ENCODE results near the gene VAV2. TPM values are rescaled to one million over a fixed set of nuclear protein-coding genes. Genes with fewer than 3 reads are reported as not detected.

VAV2 gene
- polyA plus RNA-seq, 1 donor, result 17.3 TPM

DNA sequence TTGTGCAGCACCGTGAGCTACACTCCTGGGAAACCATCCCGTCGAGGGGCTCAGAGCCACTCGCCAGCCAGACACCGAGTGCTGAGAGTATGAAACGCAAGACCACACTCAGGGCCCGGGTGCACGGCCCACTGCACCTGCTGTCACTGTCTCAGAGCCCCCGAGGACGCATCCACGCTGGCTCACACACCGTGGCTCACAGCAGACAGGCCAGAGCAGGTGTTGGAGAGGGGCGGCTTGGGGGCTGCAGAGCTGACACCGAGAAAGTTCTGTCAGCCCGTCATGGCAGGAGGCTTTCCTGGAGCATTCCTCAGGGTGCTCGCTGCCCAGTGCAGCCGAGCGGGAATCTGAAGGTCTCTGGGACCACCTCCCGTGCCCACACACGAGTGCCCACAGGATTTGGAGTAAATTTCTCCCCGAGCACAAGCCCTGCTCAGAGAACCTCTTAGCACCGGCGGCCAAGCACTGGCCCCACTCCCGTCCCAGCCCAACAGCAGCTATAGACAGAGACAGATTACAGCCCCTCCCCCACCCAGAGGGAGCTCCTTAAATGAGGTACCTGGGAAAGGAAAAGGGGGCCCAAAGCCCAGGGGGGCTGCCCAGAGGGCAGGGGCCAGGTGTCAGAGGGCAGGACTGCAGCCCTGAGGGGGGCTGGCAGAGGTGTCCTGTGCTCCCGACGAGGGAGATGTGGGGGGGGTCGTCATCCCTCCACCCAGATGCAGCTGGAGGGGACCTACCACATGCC lies 197.9 kb downstream of the VAV2 start:
- DNase-seq, result no peak

DNA sequence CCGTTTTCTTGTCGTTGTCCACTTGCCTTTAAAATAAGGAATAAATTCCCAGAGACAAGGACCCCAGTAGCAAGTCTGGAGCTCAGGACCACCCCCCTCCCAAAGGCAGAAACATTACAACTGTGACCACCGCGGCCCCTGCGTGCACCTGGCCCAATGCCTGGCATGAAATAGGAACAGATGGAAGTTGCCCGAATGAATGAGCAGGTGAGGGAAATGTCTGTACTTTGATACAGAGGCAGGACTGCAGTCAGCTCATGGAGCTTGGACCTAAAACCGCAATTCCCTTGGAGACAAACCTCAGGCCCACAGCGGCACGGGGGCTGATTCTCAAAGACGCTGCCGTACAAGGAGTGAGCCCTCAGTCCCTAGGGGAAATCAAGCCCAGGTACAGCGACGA lies 198.7 kb downstream of the VAV2 start:
- no peak for DNase-seq

- peak; percentile 76 for DNase-seq
Measured at GRCh38 chr9:133792721-133793470, 199.2 kb downstream of the VAV2 start.

DNA sequence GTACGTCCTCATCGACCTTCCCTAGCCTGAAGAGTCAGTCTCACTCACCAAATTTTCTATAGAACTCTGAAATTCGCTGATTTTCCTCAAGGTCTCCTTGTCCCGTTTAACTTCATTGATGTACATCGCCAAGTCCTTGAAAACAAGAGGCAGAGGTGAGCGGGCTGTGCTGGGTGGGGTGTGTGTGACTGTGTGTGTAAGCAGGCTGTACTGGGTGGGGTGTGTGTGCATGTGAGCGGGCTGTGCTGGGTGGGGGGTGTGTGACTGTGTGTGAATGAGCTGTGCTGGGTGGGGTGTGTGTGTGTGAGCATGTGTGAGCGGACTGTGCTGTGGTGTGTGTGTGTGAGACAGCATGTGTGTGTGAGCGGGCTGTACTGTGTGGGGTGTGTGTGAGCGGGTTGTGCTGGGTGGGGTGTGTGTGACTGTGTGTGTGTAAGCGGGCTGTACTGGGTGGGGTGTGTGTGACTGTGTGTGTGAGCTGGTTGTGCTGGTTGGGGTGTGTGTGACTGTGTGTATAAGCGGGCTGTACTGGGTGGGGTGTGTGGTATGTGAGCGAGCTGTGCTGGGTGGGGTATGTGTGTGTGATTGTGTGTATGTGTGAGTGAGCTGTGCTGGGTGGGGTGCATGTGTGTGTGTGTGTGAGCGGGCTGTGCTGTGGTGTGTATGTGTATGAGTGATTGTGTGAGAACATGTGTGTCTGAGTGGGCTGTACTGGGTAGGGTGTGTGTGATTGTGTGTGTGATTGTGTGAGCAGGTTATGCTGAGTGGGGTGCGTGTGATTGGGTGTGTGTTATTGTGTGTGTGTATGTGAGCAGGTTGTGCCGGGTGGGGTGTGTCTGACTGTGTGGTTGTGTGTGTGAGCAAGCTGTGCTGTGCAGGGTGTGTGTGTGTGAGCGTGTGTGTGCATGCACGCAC lies 200.1 kb downstream of the VAV2 start:
- DNase-seq, result no peak

DNA sequence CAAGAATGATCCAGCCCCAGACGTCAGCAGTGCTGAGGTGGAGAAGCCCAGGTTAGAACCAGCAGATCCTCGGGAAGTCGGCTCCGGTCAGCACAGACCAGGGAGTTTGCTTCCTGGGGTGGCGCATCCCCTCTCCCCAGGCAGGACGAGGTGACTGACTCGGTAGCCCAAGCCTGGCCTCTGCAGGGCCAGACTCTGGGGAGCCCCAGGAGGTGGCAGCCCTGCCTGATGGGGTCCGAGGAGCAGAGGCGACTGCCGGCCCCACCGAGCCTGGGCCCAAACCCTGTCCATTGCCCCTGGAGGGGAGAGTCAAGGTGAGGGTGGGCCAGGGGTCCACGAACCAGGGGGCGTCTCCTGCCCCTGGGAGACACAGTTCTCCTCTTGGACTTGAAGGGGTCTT lies 201.1 kb downstream of the VAV2 start:
- no peak for DNase-seq

DNA sequence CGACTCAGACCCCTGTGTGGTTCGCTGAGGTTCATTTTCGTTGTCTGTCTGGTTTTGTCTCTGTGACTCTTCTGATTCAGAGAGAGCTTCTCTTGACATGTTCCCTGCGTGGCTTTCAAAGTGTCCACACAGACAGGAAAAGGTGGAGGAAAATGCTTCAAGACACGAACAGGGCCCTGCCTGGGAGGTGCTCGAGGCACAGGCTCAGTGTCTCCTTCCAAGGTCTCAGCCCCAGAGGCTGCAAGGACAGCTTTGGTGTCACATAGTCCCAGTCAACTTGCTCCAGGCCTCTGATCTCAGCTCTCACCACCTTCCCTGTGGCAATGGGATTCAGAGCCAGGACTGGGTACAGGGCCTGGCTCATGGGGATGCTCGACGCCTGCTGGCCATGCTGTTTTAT lies 202.3 kb downstream of the VAV2 start:
- no peak for DNase-seq

DNA sequence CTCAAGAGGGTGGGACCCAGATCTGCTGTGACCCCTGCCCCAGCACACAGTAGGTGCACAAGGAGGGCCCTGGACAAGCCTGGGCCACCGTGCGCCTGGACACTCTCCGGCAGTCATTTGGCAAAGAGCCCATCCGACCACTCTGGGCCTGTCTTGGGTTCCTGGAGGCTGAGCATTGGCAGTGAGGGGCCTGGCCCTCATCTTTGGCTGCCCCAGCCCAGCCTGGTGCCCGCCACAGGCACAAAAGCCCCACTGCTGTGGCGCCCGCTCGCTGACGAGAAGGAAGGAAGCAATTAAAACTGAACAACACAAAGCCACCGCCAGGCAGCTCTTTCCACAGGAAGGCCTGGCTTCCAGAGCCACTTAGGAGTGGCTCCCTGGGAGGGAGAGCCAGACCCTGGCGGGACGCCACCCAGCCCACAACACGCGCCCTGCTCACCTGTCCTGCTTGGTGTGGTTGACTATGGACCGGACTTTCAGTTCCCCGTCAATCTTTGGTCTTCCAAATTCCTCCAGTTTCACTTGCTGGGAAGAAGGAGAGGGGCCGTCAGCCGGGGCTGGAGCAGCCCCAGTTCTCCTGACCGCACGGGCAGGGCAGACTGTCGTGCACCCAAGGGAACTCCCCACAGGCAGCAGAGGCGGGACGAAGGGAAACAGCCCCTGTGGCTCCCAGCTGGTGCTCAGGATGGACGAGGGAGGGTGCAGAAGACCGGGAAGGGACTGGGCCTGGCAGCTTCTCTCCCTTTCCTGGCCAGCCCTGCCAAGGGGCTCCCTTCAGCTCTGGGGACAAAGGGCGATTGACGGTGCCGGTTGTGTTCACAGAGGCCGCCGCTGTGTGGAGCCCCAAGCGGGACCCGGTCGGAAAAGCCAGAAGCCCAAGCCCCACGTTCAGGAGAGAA lies 203.1 kb downstream of the VAV2 start:
- DNase-seq, result no peak

DNA sequence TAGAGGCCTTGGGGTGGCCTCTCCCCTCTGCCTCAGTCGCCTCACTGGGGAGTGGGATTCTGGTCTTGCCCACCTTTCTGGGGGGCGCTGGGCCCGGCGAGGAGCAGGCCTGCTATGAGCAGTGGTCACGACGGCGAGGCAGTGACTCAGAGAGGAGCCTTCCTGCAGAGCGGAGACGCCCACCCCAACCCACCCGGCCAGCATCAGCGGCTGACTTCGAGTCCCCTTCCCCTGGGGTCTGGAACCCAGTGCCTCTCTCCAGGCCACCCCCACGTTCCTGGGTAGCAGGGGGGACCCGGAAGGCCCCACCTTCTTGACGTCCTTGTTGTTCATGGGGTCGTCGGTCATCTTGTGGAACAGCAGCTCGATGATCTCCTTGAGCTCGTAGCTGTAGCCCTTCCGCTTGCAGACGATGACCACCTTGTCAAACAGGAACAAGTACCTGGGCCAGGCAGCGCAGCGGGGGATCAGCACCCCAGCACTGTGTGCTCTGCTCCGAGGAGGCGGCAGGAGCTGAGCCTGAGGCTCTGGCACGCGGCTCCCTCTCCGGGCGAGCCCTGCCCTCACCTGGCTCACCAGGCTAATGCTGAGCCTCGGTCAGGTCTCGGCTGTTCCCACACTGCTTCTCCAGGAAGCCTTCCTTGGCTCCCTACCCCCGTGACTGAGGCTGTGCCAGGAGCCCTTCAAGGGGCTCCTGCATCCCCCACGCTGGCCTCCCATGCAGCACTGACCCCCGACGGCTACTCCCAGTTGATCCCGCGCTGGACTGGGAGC lies 203.9 kb downstream of the VAV2 start:
- DNase-seq, result no peak

DNA sequence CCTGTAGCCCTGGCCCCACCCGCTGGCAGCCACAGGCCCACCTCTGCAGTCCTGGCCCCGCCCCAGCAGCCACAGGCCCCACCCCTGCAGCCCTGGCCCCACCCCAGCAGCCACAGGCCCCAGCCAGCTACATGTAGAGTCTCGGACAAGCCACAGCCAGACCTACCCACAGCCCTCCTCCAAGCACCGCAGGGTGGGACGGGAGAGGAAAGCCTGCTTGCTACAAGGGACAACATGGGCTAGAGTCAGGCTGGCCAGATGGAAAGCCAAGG lies 204.4 kb downstream of the VAV2 start:
- no peak for DNase-seq

- no peak for DNase-seq
Measured at GRCh38 chr9:133786907-133787753, 205.0 kb downstream of the VAV2 start.

DNA sequence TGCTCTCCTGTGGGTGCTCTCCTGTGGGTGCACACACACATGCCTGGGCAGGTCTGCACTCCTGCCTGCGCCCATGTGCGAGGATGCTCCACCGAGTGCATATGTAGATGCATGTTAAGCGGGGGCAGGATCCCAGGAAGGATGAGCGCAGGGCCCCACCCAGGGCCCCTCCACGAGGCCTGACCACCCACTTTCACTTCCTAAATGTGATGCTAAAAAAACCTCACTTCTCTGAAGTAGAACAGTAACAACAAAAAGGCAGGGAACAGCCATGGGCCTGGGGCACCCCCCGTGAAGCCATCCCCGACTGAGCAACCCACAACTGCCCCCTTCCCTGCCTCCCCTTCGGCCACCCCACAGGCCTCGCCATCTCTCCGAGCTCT lies 205.8 kb downstream of the VAV2 start:
- no peak for DNase-seq

- DNase-seq, result no peak
Measured at GRCh38 chr9:133785753-133786370, 206.3 kb downstream of the VAV2 start.

- DNase-seq, result no peak
Measured at GRCh38 chr9:133784731-133785561, 207.2 kb downstream of the VAV2 start.

GRCh38 chr9:133783331-133783731 lies 208.8 kb downstream of the VAV2 start:
- DNase-seq, result no peak

- peak; percentile 71 for DNase-seq
Measured at GRCh38 chr9:133782157-133783130, 209.7 kb downstream of the VAV2 start.

- no peak for DNase-seq
Measured at GRCh38 chr9:133781828-133782135, 210.3 kb downstream of the VAV2 start.

DNA sequence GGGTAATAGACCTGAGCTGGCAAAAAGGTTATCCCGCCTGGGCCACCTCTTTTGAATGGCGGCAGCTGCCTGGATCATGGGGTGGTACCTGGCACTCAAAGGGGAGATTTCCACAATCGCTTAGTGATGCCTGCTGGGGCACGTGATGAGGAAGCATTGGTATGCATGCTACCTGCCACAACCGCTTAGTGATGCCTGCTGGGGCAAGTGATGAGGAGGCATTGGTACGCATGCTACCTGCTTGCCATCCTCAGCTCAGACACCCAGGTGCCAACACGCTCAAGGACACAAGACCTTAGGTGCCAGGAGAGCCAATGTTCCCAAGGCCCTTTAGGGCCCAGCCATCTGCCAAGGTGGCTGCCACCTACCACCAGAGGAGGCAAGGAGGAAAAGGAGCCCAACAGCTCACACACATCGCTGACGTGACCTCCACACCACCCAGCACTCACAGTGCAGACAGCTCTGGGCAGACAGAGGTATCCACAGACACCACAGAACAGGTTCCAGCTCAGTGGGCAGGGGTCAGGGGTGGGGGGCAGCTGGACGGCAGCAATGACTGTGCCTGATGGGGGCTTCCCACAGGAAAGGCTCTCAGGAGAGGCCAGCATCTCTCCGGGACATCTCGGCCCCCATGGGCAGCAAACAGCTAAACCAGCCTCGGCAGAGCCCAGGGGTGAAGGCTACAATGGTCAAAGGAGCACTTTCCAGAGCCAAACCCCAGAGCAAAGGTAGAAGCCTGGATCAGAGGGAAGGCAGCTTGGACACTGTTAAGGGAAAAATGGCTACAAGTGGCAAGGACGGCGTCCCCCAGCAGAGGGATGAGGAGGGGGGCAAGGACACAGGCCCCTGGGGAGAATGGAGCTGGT lies 210.9 kb downstream of the VAV2 start:
- DNase-seq, result no peak

Measured in hindlimb muscle (tissue), 1 donor.